Activated T-cell treated with anti-CD3 and anti-CD28 coated beads, Interleukin-2, amount 50 U/mL, for 48 hours (primary cell): Measurements from ENCODE around the gene ZNF189.
A peak's percentile ranks its signal among the peaks of the same experiment; 100 is the strongest.

Experiments used
- DNase-seq, 2 experiments: peaks; one replicate each; pipeline ENCODE4 v3.0.0-alpha.2; 2020

The ZNF189 gene

DNA sequence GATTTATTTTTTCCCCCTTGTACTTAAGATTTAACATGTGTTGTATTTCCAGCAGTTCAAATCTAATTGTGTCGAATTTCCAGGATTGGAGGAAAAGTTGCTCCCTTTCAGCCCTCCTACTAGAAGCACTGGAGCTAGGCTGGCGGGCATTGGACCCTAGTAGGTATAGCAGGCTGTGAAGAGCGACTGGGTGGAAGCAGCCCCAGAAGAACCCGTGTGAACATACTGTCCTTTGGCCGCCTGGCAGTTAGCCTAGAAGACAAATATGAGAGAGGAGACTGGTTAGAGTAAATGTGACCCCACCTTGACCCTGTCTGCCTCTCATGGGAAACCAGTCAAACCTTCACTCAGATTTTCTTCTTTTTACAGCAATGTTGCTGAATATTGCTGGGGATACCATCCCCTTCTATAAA, 23.0 kb downstream of the ZNF189 start:
- no peak for DNase-seq

DNA sequence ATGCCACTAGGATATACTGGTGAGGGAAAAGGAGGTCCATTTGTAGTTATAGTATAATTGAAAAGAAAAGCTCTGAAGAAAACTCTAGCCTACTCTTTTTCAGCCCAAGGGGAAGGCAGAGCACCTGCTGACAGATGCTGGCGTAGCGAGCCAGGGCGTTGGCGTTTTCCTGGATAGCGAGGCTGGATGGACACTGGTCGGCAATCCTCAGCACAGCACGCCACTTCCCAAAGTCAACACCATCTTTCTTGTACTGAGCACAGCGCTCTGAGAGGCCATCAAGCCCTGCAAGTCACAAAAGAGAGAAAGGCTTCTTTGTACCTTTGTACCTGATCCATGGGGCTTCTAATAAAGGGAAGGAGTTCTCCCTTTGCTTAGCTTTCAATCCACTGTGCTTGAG, 28.7 kb downstream of the ZNF189 start:
- no peak for DNase-seq

GRCh38 chr9:101427957-101428655, 29.5 kb downstream of the ZNF189 start:
- DNase-seq: no peak

DNA sequence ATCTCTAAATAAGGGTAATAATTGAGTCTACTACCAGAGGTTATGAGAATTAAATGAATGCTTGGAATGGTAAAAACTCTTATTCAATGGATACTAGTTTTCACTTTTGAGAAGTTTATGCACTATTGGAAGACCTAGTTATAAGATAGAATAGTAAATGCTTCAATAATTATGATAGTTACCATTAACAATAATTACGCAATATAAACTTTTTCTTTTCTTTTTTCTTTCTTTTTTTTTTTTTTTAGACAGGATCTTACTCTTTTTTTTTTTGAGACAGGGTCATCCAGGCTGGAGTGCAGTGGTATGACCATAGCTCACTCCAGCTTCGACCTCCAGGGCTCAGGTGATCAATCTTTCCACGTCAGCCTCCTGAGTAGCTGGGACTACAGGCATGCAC, 30.3 kb downstream of the ZNF189 start:
- no peak for DNase-seq

GRCh38 chr9:101429736-101430135, 31.1 kb downstream of the ZNF189 start:
- DNase-seq: no peak

DNA sequence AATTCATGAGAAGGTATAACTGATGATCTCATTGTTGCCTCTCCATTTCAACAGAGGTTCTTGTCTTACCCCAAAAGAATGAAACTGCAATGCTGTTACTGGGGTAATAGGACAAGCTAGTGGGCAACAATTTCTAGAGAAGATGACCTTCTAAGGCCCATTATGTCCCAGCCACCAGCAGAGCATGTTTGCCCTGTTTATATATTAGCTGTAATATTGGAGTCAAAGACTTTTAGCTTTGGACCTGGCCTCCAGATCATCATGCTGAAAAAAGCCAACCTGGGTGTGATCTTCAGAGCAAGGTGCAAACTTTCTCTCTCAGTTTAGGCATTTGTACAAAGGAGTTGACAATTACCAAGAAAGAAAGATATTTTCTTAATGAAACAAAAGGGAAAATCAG, 33.5 kb downstream of the ZNF189 start:
- DNase-seq: no peak

- no peak for DNase-seq
Measured at GRCh38 chr9:101432740-101433139, 34.1 kb downstream of the ZNF189 start.

DNA sequence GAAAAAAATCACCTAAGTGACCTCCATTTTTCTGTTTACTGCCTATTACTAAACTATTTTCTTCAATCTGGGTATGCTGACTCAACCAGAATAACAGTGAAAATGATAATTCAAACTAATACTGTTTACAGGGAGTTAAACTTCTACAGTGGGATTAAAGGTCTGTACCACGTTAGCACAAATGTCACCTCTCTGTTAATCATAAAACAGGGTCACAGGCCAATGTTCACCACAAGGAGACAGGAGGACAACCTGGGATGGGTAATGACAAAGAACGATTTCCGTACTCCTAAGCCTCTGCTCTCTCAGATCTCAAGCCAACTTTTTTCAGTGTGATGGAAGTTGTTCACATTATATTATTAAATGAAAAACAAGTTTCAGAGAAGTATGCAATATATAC, 34.6 kb downstream of the ZNF189 start:
- DNase-seq: no peak

- no peak for DNase-seq
Measured at GRCh38 chr9:101434998-101435397, 36.3 kb downstream of the ZNF189 start.

- no peak for DNase-seq
Measured at GRCh38 chr9:101435601-101436079, 37.0 kb downstream of the ZNF189 start, which contains the start of gene ALDOB. Gene ALDOB (minus strand): TSS chr9:101435774. CDS start chr9:101430887, 4,887 bp downstream.

DNA sequence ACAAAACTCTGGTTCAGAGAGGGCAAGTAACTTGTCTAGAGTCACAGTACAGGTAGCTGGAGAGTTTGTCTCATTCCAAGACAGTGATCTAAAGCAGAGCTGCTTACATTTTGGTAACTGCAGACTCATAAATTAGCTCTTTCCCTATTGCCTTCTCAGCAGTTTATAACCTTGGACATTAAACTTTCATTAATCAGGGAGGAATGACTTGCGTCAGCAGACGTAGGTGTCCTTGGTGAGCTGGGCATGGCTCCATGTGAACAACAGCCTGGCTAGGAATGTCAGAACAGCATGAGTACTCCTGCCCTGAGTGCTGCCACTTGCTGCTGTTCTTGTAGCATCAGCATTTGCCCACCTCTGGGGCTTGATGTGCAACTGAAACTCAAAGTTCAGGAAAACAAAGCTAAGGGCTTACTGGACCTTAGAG, 39.2 kb downstream of the ZNF189 start:
- DNase-seq: no peak

DNA sequence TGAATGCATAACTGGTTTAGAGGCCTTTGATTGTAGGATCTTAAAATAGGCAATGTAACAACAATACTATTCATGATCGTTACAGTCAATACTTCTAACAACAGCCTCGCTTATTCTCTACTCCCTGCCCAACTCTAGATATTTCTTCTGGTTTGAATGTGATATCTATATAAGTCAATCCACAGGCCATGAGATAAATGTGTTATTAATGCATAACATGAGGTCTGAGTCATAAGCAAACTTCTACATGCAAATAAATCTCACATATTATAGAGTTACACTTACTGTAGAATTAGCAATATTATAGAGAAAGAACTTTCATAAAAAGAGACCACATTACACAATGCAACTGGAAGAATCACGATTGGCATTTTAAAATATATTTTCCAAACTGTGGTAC, 39.9 kb downstream of the ZNF189 start:
- no peak for DNase-seq

DNA sequence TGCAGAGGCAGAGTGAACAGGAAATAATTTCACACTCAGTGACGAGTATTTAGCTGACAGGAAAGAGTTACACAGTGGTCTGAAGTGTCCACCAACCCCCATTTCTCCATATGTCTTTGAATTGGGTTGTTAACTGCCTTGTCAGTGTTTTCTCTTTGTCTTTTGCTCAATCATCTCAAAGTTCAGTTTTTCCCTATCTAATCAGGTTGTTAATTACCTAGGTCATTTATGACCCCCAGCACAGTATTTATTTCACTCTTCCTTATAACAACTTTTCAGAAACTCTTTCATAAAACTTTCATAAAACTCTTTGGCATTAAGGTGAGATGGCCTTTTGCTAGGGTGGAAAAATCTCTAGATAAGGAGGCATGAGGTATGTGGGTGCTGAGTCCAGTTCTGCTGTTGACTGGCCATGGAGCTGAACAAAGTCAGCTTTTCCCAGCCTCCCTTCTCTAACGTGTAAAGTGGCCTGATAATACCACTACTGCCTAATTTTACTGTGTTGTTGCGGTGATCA, 42.1 kb downstream of the ZNF189 start:
- no peak for DNase-seq

DNA sequence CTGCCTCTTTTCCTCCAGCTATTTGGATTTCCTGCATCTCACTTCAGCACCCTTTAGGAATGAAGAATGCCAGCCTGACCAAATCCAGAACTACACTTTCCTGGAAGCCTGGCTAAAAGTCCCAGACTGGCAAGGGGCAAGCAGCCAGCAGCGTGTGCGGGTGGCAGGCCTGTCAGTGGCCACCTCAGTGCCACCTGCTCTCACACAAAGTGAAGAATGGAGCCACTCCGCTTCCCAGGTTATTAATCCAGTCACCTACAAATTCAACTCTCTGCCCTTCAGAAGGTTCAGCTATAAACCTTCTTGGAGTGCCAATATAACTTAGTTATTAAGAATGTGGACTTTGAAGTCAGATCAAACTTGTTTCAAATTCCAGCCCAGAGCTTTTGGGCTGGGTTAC, 43.7 kb downstream of the ZNF189 start:
- no peak for DNase-seq

DNA sequence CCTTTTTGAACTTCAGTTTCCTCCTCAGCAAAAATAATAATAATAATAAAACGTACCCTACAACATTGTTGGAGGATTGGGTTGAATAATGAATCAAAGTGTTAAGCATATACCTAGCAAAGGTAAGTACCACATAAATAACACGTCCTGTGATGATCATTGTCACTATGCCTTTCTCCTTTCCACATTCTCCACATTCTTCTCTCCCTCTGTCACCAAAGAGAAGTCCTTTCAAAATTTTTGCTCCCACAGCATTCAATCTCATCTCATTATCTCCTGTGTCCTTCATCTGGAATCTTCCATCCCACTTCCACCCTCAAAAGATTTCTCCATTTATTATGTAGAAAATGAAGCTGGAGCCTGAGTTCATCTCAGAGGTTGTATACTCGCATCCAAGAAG, 44.1 kb downstream of the ZNF189 start:
- DNase-seq: no peak

GRCh38 chr9:101443364-101443771, 44.7 kb downstream of the ZNF189 start:
- no peak for DNase-seq

DNA sequence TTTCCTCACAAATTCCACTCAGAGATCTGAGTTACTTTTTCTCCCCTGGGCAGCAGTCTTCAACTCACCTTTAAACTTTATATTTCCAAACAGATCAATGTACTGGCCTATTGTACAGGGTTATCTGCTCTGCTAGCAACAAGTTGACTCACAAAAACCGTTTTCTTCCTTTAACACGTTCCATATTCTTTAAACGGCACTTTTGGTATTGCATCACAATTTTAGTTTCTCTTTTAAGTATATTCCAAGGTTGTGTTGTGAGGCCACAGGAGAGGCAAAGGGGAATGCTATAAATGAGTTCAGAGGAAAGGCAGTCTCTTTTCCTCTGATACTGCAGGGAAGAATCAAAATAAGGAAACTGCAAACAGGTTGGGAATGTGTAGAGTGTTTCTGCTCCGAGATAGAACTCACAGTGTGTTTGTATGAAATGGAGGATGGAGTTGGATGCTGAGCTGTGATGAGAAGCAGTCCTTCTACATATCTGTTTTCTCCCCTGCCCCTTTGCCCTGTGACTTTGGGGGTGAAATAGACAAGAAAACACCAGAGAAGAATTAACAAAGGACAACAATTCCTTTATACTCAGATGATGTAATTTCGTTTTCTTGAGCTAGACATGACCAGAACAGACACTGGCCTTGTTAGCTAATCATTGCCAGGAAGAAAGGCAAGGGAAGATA, 46.8 kb downstream of the ZNF189 start:
- no peak for DNase-seq

DNA sequence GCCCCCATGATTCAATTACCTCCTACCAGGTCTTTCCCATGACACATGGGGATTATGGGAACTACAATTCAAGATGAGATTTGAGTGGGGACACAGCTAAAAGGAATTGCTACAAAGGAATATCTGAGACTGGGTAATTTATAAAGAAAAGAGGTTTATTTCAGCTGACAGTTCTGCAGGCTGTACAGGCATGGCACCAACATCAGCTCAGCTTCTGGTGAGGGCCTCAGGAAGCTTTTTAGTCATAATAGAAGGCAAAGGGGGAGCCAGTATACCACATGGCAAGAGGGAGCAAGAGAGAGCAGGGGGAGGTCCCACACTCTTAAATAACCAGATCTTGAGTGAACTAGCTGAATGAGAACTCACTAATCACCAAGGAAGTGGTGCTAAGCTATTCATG, 48.1 kb downstream of the ZNF189 start:
- no peak for DNase-seq

GRCh38 chr9:101448680-101449070, 50.0 kb downstream of the ZNF189 start:
- DNase-seq: no peak

DNA sequence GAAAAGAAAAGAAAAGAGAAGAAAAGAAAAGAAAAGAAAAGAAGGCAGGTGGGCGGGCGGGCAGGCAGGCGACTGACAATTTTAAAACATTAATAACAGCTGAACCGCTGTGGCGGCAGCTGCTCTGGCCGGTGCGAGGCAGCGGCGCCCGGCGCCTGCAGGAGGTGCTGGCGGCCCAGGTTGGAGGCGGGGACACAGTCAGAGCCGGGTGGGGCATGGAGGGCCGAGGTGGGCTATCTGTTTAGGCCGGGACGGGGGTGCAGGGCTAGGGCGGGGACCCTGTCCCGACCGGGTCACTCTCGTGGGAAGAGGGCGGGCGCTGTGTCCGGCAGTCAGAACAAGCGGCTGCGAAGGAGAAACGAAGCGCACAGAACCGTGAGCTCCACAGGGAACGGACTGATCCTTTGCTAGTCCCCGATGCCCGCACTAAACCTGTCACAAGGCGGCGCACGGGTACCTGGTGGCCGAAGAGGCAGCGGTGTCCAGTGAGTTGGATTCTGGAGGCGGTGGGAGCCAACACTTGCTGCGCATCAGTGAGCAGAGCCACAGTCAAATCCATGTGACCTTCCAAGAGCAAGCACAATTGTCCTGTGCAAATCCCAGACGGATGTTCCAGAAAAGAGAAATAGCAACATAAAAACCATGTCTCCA, 50.5 kb downstream of the ZNF189 start:
- peak; percentile 64 to 74 for DNase-seq

- DNase-seq: no peak
Measured at GRCh38 chr9:101450931-101451330, 52.3 kb downstream of the ZNF189 start.

- no peak for DNase-seq
Measured at GRCh38 chr9:101451498-101451897, 52.8 kb downstream of the ZNF189 start.

- no peak for DNase-seq
Measured at GRCh38 chr9:101453776-101454570, 55.3 kb downstream of the ZNF189 start.
